Activated T-cell treated with anti-CD3 and anti-CD28 coated beads for 24 hours (primary cell): ENCODE data around the gene APOBEC3B.
"Not testable (repeated sequence)": the region's sequence is repeated elsewhere in the genome, so short reads cannot be mapped to it uniquely, and the experiment has no call there.

Experiments
- DNase-seq: peaks from one replicate; pipeline ENCODE4 v3.0.0-alpha.2; 2020; ENCODE audit warnings: low read depth

APOBEC3B gene

DNA sequence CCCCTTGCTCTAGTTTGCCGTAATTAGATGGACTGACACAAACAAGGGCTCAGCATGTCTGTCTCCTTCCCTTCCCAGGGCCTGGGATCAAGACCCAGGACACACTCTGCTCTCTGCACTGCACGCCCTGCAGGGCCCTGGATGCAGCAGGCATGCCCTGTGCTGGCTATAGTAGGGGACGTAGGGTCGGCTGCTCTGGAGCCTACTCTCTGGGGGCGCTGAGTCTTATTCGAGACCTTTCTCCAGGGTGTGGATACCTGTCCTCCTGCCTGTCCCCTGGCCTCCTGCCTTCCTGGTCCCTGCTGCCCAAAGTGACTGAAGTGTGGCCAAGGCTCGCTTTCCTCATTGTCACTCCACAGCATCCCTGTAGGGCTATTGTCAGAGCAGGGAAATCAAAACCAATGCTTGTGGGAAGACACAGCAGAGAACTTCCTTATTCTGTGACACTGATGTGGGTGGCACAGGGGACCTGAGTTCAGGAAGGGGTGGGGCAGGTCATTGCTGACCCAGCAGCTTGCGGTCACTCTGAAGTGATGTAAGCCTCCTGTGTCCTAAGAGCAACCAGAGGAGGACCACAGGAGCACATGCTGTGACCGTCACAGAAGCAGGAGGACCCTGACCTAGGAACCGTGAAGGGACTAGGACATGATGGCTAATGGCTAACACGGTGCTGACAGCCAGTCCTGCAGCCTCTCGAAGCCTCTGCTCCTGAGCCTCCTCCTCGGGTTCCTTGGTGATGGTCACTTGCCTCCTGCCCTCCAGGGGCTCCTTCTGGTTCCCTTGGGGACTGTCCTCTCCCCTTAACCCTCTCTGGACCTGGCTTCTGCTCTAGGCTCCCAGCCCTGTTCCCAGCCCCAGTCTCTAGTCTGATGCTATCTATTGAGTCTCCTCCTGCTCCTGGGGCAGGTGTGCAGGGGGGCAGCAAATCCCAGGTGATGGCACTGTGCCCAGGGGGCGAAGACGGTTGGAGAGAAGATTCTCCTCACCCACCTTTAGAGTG lies 14.4 kb upstream of the APOBEC3B start:
- DNase-seq, result no peak

DNA sequence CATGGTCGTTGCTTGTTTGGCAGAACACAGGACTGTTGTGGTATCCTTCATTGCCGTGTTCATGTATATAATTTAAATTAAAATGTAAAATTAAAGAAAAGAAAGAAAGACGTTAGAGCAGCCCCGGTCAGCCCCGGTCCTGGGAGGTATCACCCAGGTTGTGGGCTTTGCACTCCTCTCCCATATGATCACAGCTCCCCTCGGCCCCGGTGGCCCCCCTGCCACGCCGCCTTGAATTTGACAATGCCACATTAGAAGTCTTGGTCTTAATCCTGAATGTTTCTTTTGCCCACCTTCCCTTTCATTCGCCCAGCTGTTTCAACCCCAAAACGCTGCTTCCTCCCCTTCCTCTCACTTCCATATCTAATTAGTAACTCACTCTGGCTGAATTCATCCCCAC lies 13.3 kb upstream of the APOBEC3B start:
- no peak for DNase-seq

DNA sequence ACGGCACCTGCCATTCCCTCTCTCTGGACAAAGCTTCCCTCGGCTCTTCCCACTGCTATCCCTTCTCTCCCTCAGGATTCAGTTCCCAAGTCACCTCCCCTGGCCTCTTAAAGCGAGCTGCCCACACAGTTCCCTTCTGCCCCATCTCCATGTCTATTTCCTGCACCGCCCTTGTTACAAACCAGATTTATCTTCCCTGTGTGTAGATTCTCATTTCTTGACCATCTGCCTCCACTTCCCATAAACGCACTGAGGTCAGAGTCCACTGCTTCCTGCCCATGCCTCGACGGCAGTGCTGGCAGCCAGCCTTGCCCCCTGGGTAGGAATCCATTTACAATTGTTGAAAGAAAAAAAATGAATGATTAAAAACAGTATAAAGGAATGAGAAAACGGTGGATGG lies 11.6 kb upstream of the APOBEC3B start:
- no peak for DNase-seq

DNA sequence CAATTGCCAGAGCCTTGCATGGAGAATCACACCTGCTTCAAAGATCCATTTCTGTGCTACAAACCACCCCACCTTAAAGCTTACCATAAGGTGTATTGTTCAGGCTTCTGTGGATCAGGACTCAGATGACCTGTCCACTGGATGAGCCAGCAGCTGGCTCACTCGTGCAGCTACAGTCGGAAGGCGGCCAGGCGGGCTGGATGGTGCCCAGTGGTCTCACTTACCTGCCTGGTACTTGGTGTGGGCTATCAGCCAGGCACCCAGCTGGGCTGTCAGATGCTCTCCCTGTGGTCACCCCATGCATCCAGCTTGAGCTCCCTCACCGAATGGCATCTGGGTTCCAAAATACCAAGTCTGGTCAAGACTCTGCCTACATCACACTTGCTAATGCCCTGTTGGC lies 10.9 kb upstream of the APOBEC3B start:
- no peak for DNase-seq

DNA sequence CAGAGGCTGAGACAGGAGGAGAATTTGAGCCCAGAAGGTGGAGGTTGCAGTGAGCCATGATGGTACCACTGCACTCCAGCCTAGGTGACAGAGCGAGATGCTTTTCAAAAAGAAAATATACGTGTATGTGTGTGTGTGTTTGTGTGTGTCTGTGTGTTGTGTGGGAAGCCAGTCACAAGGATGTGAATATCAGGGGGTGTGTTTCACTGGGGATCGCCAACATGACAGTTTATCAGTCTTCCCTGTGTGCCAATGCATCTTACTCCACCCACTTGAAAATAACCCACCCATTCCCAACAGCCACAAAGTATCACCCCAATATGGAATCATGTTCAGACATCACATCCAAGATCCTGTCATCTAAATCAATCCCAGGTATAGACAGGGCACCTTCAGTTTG lies 10.4 kb upstream of the APOBEC3B start:
- no peak for DNase-seq

DNA sequence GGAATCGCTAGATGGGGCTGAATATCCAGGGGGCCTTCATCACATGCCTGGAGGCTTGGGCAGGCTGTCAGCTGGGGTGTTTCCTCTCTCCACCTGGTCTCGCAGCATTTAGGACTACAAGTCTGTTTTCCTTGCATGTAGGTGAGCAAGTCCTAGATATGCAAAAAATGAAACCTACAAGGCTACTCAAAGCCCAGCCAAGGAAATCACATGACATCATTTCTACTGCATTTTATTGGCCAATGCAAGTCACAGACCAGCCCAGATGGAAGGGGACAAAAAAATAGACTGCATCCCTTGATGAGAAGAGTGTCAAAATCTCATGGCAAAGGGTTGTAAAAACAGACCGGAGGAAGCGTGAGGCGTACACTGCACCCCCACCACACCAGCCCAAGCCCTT lies 9.6 kb upstream of the APOBEC3B start:
- no peak for DNase-seq

DNA sequence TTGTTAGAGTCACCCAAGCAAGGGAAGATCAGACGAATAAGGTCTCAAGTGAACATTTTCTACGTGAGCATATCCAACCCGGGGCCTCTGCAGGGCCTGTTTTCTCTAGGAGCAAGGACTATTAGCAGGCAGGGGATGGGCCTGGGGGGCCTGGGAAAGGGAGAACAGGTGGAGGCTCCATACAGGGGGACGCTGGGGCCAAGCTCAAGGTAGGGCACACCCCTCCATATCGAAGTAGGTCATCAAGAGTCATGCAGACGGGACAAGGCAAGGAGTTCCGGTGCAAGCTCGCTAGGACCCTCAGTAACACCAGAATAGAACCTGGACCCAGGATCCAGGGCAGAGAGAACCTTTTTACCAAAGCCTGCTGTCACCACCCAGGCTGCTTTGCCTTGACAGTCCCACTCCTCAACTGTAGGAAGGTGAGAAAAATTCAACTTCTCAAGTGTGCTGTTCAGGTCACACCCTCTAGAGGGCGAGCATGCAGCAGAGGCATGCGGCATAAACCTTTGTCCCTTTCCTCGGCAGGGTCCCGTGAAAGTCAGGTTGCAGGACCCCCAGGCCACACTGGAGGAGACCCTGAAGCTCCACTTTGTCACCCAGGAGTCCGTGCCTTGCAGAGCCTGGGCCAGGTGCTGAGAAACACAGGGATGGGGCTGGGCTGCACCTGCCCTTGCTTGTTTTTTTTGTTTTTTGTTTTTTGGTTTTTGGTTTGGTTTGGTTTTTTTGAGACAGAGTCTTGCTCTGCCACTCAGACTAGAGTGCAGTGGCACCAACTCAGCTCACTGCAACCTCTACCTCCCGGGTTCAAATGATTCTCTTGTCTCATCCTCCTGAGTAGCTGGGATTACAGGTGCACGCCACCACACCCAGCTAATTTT lies 8.6 kb upstream of the APOBEC3B start:
- DNase-seq, result peak; percentile 39

DNA sequence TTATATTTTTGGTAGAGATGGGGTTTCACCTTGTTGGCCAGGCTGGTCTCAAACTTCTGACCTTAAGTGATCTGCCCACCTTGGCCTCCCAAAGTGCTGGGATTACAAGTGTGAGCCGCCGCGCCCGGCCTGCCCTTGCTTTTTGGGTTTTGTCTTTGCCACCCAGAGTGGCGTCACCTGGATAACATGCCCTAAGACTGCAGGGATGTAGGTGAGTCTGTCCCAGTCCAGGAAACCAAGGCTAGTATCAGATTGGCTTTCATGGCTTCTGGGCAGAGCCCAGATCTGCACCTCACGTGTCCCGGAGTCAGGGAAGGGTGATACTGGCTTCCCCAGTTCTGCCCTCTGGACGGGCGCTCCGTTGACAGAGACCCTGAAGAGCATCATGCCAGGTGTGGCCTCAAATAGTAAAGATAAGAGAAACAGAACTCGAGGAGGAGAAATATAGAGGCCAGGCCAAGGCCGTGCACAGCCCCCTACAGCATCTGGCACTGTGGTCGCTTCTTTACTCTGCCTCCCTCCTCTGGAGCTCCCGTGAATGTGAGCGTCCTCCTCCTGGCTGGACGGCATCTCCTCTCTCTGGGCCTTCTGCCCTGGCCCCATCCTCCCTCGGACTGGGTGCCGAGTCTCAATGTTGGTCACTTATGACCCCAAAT lies 7.8 kb upstream of the APOBEC3B start:
- DNase-seq, result no peak

DNA sequence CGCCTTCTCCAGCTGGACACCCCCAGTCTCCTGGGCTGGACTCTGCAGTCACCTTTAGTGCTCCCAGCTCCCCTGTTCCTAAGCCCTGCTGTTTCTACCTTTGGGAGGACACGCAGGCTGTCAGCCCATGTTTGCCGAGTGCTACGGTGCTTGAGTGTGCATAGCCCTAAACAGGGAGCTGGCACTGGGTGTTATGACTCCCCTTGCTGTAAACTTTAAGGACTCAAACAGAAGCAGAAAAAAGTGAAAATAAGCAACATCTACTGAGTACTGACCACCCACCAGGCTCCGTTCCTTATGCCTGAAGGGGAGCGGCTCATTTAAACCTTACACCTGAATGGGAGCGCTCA lies 7.3 kb upstream of the APOBEC3B start:
- no peak for DNase-seq

DNA sequence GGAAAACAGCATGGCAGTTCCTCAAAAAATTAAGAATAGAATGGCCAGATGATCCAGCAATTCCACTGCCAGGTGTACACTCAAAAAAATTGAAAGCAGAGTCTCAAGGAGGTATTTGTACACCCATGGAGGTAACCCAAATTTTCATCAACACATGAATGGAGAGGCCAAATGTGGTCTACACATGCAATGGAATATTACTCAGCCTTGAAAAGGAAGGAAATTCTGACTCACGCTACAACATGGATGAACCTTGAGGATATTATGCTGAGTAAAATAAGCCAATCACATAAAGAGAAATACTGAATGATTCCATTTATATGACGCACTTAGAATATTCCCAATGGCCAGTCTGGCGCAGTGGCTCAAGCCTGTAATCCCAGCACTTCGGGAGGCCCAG lies 4.9 kb upstream of the APOBEC3B start:
- not testable (repeated sequence) for DNase-seq

DNA sequence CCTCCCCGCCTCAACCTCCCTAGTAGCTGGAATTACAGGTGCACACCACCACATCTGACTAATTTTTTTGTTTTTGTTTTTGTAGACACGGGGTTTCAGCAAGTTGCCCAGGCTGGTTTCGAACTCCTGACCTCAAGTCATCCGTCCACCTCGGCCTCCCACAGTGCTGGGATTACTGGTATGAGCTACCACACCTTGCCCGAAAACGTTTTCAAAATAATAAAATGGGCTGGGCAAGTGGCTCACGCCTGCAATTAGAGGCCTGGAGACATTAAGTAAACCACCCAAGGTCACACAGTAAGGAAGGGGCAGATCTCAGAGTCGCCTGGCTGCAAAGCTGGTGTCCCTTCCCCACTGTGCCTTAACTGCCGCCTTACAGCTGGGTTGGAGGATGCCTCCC lies 1.6 kb upstream of the APOBEC3B start:
- not testable (repeated sequence) for DNase-seq

DNA sequence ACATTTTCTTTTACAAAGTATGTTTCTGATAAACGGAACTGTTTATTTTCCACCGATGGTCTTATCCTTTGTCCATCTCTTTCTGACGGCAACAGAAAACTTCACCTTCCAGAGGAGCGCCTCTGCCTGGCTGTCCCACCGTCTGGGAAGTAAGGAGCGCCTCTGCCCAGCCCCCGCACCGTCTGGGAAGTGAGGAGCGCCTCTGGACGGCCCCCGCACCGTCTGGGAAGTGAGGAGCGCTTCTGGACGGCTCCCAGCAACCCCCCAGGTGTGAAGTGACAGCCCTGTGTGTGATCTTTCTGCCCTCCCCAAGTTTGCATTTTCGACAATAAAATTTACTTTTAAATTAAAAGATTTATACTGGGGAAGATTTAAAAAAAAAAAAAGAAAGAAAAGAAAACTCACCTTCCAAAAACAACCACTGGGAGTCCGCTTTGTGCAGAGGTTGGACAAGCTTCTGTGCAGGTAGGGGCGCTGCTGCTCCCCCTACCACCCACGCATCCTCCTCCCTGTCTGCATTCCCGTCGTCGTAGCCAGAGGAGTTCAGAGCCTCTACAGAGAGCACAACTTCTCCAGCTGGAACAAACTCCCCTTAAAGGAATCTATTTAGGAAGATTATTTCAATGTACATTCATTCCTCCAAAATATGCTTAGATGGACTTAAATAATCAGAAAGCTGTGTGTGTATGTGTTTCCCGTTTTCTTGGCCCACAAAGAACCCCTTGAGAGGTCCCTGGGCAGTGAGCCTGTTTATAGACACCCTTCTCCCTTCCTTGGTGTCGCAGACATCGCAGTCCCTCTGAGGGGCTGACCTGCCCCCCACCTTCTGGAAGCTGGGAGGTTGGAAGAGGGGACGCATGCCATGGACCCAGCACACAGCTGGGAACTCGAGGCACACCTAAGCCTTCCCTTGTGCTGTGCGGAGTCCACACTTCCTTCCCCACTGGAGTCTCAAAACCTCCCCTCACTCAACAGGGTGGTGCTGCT lies 849 bp upstream of the APOBEC3B start:
- no peak for DNase-seq

DNA sequence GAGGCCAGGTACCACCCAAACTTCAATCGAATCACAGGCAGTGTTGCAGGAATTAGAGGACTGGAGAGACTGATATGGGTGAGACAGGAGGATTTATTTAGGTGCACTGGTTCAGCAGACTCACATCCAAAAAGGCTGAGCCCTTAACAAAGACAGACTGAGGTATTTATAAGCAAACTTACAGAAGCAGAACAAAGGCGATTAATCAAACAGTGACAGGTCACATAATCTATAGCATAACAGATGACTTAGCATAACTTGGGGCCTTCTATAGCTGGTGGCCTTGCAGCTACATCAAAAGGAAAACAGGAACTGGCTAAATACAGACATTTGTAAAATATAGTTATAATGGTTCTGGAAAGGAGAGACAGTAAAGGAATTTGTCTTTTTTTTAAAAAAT lies 2.1 kb downstream of the APOBEC3B start:
- DNase-seq, result no peak

DNA sequence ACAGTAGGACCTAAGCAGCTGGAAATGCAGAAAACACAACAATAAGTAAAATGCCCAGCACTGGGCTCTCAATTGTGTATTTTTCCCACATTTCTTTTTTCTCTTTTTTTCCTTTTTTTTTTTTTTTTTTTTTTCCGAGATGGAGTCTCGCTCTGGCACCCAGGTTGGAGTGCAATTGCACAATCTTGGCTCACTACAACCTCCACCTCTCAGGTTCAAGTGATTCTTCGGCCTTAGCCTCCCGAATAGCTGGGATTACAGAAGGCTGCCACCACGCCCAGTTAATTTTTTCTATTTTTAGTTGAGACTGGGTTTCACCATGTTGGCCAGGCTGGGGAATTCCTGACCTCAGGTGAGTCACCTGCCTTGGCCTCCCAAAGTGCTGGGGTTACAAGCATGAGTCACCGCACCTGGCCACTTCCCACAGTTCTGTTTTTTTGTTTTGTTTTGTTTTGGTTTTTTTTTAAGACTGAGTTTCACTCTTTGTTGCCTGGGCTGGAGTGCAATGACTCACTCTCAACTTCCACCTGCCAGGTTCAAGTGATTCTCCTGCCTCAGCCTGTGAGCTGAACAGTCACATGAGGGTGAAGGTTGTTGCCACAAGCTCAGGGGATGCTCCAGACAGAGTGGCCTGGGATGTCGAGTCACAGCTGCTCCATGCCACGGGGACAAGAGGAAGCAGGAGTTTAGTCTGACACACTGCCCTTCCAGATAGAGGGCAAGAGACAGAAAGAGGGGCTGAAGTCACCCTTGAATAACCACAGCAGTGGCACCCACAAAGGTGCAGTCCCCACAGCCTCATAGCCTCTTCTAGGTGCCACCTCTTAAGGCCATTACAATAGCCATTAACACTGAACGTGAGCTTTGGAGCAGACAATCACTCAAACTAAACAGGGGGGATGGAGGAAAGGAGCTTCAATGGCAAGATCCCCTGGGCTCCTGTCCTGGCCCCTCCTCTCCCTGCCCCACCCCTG lies 2.9 kb downstream of the APOBEC3B start:
- peak; percentile 73 for DNase-seq

DNA sequence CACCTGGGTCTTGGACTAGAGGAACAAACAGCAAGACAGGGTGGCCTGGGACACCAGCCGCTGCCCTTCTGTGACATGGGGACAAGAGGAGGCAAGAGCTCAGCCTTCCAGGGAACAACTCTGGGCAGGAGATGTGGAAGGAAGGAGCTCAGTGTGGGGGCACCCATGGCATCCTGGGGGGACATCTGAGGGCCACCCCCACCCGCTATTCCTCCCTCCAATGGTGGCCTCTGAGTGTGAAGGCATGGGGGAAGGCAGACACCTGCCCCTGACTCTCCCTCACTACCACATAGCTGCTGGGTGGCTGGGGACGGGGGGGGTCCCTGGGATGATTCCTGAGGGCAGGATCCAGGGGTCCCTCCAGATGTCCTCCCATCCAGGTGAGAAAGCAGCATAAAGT lies 4.5 kb downstream of the APOBEC3B start:
- no peak for DNase-seq

DNA sequence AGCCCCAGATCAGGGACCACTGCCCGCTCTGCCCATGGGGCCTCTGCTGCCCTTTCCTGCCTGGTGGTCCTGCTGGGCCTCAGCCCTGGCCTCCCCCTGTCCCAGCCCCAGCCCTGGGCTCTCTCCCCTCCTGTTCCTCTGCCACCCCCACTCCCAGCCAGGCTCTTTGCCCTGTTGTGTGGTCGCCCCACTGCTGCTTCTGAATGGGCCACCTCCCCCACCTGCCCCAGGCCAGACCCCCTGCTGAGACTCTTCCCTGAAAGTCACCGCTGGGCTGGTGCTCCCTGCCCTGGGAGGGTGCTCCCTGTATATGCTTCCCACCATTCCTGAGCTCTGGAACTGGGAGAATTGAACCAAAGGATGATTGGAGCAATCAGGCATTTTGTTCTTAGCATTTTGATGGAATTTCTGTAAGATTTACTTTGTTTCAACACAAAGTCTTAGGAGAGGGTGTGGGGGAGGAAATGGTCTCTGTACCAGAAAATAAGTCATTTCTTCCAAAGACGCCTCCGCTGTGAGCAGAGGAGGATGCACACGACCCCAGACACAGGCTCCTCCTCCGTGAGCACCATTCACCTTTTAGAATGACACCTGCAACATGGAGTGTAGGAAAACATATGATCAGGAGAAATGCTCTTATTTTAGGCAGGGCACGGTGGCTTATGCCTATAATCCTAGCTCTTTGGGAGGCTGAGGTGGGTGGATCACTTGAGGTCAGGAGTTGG lies 5.2 kb downstream of the APOBEC3B start:
- no peak for DNase-seq

DNA sequence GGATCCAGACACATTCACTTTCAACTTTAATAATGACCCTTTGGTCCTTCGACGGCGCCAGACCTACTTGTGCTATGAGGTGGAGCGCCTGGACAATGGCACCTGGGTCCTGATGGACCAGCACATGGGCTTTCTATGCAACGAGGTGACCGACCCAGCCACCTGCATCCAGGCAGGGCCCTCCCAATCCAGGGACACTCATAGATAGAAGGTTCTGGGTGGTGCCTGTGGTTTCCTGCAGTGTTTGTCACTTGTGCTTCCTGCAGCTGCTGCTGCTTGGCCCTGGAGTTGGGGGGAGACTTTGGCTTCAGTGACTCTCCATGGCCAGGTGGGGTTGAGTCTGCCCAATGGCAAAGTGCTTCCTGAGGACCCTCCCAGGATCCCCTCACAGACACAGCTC lies 7.3 kb downstream of the APOBEC3B start:
- no peak for DNase-seq

DNA sequence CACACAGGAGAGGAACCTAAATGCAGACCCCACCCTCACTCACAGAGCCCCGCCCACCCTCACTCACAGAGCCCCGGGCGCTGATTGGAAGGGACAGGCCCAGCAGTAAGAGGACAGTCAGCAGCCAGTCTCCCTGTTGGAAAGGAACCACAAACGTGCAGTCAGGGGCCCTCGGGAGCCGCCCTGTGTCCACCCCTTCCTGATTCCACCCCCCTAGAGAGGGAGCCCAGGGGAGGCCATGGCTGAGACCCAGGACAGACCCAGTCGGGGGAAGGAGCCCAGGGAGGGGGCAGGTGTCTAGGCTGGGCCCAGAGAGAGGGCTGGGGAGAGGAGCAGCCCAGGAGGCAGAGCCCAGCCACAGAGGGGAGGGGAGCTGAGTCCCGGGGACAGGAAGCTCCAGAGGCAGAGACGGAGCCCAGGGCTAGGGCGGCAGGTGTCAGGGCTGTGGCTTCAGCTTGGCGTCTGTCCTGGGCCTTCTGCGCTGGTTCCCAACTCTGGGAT lies 10.8 kb downstream of the APOBEC3B start:
- DNase-seq, result not testable (repeated sequence)

DNA sequence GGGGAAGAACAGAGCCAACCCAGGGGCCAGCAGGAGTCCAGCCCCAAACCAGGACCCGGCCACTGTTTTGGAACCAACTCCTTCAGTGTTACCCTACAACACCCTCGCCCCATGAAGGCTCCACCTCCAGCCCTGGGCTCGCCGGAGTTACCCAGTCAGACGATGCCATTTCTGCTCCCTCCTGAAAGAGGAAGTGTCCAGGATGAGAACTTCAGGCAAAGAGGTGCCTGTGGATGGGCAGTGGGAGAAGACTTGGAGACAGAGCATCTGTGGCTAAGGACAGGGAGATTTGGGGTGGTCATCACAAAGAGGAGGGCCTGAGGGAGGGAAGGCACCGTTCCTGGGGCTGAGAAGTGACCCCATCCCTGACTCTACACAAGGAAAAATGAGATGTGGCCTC lies 14.0 kb downstream of the APOBEC3B start:
- no peak for DNase-seq
